Astrocyte of the cerebellum (primary cell): ENCODE measurements around the gene PPP1R12C.

Experiments
- DNase-seq: peaks from one replicate; pipeline ENCODE4 v3.0.0-alpha.2; 2011; ENCODE audit warnings: low read depth
- H3K4me3 ChIP-seq: 2 replicates; pipeline ENCODE4 v1.5.1; 2011; ENCODE audit warnings: mild to moderate bottlenecking, low read depth, low read length, moderate library complexity
- in situ Hi-C: cut with HindIII; loops from 2 replicates; pipeline ENCODE4 v1.10.0; 2017; ENCODE audit warnings: low sequenced_read_pairs
- TF ChIP-seq, protein P1 (sequence below): IDR thresholded peaks from 2 replicates; pipeline ENCODE4 v1.5.1; 2012; ENCODE audit warnings: low read length, low read depth, moderate library complexity, mild to moderate bottlenecking; ENCODE audit errors: missing control alignments

Gene PPP1R12C

DNA sequence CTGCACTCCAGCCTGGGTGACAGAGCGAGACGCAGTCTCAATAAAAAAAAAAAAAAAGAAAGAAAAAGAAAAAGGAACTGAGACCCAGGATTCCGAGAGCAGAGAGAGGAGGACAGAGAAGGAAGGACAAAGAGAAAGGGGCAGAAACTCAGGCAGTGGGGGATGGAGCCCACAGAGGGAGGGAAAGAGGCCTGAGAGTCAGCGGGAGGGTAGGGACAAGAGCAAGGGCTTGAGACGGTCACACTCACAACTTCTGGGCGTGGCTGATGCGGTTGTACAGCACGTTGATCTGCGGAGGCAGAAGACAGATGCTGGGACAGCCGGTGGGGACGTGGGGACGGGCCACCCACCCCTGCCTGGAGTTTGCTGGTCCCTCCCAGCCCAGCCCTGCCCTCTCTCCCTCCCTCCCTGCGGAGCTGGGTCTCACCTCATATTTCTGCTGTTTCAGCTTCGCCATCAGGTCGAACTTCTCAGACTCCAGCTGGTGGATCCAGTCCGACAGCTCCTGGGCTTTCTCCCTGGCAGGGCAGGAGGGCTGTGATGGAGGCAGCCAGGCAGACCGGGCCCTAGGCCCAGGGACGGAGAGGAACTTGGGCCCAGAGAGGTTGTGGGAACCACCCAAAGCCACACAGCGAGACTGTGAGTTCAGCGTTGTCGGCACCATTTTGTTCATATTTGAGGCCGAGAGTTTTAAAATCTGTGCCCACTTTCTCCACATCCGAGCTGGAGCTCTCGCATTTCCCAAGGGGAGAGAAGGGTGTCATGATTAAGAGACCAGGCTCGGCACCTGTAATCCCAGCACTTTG lies 16.4 kb upstream of the PPP1R12C start:
- TF ChIP-seq, protein P1, sequence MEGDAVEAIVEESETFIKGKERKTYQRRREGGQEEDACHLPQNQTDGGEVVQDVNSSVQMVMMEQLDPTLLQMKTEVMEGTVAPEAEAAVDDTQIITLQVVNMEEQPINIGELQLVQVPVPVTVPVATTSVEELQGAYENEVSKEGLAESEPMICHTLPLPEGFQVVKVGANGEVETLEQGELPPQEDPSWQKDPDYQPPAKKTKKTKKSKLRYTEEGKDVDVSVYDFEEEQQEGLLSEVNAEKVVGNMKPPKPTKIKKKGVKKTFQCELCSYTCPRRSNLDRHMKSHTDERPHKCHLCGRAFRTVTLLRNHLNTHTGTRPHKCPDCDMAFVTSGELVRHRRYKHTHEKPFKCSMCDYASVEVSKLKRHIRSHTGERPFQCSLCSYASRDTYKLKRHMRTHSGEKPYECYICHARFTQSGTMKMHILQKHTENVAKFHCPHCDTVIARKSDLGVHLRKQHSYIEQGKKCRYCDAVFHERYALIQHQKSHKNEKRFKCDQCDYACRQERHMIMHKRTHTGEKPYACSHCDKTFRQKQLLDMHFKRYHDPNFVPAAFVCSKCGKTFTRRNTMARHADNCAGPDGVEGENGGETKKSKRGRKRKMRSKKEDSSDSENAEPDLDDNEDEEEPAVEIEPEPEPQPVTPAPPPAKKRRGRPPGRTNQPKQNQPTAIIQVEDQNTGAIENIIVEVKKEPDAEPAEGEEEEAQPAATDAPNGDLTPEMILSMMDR, result no peak
- DNase-seq, result no peak
- in situ Hi-C loops, result no loop called here
- H3K4me3 ChIP-seq, result no peak overlapping the region

DNA sequence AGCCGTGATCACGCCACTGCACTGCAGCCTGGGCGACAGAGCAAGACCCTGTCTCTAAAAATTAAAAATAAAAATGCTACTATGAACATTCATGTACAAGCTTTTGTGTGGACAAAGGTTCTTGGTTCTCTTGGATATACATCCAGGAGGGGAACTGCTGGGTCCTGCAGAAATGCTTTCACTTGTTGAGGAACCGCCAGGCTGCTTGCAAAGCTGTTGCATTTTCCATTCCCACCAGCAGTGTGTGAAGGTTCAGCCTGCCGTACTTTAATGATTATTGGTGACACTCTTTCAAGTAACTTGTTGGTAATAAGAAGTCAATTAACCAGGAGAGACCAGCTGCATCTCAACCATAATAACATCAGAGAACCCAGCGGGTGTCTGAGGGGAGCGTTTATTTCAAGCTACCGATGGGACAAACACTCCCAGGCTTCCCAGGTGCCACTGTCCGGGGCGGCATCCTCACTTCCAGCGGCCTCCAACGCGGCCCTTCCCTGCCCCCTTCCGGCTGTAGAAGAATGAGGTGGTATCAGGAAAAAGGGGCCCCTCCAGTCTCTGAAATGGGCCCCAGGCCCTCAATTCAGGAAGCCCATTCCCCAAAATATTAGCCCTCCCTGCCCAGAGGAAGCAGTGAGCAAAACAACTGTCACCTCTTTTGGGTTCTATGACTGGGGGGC lies 15.2 kb upstream of the PPP1R12C start:
- TF ChIP-seq, protein P1, result peak; percentile 16
- no peak overlapping the region for H3K4me3 ChIP-seq
- in situ Hi-C loops, result no loop called here
- no peak for DNase-seq

DNA sequence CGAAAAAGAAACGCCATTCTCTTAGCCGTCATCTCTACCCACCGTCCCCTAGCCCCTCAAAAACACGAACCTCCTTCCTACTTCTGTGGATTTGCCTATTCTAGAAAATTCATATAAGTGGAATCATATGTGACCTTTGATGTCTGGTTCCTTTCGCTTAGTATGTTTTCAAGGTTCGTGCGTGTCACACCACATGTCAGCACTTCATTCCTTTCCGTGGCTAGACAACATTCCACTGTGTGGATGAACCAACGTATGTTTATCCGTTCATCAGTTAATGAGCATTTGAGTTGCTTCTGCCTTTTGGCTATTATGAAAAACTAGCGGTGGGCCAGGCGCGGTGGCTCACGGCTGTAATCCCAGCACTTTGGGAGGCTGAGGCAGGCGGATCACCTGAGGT lies 14.0 kb upstream of the PPP1R12C start:
- no peak overlapping the region for H3K4me3 ChIP-seq
- DNase-seq, result no peak
- in situ Hi-C loops, result no loop called here
- TF ChIP-seq, protein P1, result no peak

- TF ChIP-seq, protein P1, result no peak
Observed at GRCh38 chr19:55119053-55119452, 1.6 kb upstream of the PPP1R12C start.

GRCh38 chr19:55118401-55118991 lies 1.1 kb upstream of the PPP1R12C start:
- in situ Hi-C loops, result loop anchor here (5.0 kb wide), 1 partner anchor 54 kb away; no protein-coding TSS in a partner anchor
- TF ChIP-seq, protein P1, result no peak
- H3K4me3 ChIP-seq, result peak overlapping the region; percentile 77
- no peak for DNase-seq

More at GRCh38 chr19:55119053-55119452, 1.6 kb upstream of the PPP1R12C start:
- H3K4me3 ChIP-seq, result no peak overlapping the region
- in situ Hi-C loops, result loop anchor here (5.0 kb wide), 1 partner anchor 53 kb away; no protein-coding TSS in a partner anchor
- no peak for DNase-seq

GRCh38 chr19:55117663-55118391 lies 390 bp upstream of the PPP1R12C start:
- in situ Hi-C loops, result loop anchor here (5.0 kb wide), 1 partner anchor 54 kb away; no protein-coding TSS in a partner anchor
- TF ChIP-seq, protein P1, result no peak
- H3K4me3 ChIP-seq, result peak overlapping the region; percentile 77
- DNase-seq, result peak; percentile 97
